ENCODE results near the gene DMWD. TPM values are rescaled to one million over a fixed set of nuclear protein-coding genes. Genes with fewer than 3 reads are reported as not detected.

DMWD gene
- total and polyA plus RNA-seq, 2 of the 13 experiments (the other 11 are each of a cell fraction or from before 2014, with no cell fraction given): 10.3 to 14.9 TPM

DNA sequence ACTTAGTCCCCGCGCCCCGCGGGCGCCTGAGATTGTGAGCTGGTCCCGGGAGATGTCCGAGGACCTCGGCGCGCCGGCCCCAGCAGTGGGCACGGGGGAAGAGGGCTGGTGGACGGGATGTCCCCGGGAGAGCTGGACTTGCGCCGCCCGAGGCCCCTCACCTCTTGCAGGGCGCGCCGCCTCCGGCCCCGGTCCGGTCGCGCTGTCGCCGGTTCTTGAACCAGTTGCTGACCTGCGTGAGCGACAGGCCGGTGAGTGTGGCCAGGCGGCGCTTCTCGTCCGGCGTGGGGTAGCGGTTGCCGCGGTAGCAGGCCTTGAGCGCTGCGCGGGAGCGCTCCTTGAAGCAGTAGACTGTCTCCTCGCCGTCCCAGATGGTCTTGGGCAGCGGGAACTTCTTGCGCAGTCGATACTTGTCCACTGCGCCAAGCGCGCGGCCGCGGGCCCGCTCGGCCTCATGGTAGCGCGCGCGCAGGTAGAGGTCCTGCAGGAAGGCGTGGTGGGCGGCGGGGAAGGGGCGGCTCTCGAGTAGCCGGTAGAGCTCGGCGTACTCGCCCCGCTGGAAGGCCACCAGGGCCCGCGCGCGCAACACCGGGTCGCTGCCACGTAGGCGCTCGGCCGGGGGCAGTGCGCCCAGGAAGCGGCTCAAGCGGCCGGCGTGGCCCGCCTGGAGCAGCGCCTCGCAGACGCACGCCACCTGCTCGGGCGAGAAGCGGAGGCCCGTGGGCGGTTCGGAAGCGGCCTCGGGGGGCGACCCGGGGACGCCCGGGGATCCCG lies 24.6 kb downstream of the DMWD start (continued):
- TF ChIP-seq ZNF382 (CRISPR knock-in tag; IDR thresholded peaks at IDR 0.05; ENCODE audit: borderline replicate concordance) (no peak), U2AF2 (IDR thresholded peaks at IDR 0.05; ENCODE audit: low read depth, low read length) (no peak), ZNF264 (CRISPR knock-in tag; IDR thresholded peaks at IDR 0.05) (0 out of 2 replicates have a peak, but pooled peaks have one; percentile 20), MTA1 (CRISPR knock-in tag; IDR thresholded peaks at IDR 0.05; ENCODE audit: borderline replicate concordance) (peak; percentile 34; the same call in 1 of the 2 replicates), ZC3H13 (CRISPR knock-in tag; IDR thresholded peaks at IDR 0.05) (peak; percentile 57; the same call in 1 of the 2 replicates), ZNF333 (CRISPR knock-in tag; IDR thresholded peaks at IDR 0.05; ENCODE audit: borderline replicate concordance) (no peak), ZNF329 (CRISPR knock-in tag; IDR thresholded peaks at IDR 0.05; ENCODE audit: low read depth) (no peak), TMF1 (CRISPR knock-in tag; IDR thresholded peaks at IDR 0.05; ENCODE audit: low read depth) (no peak), SRF (IDR thresholded peaks at IDR 0.05; ENCODE audit: low read depth, low read length) (no peak), PHF5A (CRISPR knock-in tag; IDR thresholded peaks at IDR 0.05; ENCODE audit: low read depth, unreplicated experiment) (no peak), ZNF747 (CRISPR knock-in tag; IDR thresholded peaks at IDR 0.05; ENCODE audit: borderline replicate concordance) (peak; percentile 6), ZFP90 (CRISPR knock-in tag; IDR thresholded peaks at IDR 0.05; ENCODE audit: borderline replicate concordance) (no peak; the same call in 1 of the 2 replicates), PHF8 (CRISPR knock-in tag; IDR thresholded peaks at IDR 0.05) (peak; percentile 62), ZNF546 (CRISPR knock-in tag; conservative IDR thresholded peaks at IDR 0.05) (no peak), GATAD2A (CRISPR knock-in tag; IDR thresholded peaks at IDR 0.05) (no peak), SNAPC2 (CRISPR knock-in tag; IDR thresholded peaks at IDR 0.05) (0 out of 2 replicates have a peak, but pooled peaks have one; percentile 57)
- TF ChIP-seq, protein P1, sequence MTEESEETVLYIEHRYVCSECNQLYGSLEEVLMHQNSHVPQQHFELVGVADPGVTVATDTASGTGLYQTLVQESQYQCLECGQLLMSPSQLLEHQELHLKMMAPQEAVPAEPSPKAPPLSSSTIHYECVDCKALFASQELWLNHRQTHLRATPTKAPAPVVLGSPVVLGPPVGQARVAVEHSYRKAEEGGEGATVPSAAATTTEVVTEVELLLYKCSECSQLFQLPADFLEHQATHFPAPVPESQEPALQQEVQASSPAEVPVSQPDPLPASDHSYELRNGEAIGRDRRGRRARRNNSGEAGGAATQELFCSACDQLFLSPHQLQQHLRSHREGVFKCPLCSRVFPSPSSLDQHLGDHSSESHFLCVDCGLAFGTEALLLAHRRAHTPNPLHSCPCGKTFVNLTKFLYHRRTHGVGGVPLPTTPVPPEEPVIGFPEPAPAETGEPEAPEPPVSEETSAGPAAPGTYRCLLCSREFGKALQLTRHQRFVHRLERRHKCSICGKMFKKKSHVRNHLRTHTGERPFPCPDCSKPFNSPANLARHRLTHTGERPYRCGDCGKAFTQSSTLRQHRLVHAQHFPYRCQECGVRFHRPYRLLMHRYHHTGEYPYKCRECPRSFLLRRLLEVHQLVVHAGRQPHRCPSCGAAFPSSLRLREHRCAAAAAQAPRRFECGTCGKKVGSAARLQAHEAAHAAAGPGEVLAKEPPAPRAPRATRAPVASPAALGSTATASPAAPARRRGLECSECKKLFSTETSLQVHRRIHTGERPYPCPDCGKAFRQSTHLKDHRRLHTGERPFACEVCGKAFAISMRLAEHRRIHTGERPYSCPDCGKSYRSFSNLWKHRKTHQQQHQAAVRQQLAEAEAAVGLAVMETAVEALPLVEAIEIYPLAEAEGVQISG (CRISPR knock-in tag; IDR thresholded peaks at IDR 0.05): peak; percentile 45; the same call in 1 of the 2 replicates
- TF ChIP-seq, protein P2, sequence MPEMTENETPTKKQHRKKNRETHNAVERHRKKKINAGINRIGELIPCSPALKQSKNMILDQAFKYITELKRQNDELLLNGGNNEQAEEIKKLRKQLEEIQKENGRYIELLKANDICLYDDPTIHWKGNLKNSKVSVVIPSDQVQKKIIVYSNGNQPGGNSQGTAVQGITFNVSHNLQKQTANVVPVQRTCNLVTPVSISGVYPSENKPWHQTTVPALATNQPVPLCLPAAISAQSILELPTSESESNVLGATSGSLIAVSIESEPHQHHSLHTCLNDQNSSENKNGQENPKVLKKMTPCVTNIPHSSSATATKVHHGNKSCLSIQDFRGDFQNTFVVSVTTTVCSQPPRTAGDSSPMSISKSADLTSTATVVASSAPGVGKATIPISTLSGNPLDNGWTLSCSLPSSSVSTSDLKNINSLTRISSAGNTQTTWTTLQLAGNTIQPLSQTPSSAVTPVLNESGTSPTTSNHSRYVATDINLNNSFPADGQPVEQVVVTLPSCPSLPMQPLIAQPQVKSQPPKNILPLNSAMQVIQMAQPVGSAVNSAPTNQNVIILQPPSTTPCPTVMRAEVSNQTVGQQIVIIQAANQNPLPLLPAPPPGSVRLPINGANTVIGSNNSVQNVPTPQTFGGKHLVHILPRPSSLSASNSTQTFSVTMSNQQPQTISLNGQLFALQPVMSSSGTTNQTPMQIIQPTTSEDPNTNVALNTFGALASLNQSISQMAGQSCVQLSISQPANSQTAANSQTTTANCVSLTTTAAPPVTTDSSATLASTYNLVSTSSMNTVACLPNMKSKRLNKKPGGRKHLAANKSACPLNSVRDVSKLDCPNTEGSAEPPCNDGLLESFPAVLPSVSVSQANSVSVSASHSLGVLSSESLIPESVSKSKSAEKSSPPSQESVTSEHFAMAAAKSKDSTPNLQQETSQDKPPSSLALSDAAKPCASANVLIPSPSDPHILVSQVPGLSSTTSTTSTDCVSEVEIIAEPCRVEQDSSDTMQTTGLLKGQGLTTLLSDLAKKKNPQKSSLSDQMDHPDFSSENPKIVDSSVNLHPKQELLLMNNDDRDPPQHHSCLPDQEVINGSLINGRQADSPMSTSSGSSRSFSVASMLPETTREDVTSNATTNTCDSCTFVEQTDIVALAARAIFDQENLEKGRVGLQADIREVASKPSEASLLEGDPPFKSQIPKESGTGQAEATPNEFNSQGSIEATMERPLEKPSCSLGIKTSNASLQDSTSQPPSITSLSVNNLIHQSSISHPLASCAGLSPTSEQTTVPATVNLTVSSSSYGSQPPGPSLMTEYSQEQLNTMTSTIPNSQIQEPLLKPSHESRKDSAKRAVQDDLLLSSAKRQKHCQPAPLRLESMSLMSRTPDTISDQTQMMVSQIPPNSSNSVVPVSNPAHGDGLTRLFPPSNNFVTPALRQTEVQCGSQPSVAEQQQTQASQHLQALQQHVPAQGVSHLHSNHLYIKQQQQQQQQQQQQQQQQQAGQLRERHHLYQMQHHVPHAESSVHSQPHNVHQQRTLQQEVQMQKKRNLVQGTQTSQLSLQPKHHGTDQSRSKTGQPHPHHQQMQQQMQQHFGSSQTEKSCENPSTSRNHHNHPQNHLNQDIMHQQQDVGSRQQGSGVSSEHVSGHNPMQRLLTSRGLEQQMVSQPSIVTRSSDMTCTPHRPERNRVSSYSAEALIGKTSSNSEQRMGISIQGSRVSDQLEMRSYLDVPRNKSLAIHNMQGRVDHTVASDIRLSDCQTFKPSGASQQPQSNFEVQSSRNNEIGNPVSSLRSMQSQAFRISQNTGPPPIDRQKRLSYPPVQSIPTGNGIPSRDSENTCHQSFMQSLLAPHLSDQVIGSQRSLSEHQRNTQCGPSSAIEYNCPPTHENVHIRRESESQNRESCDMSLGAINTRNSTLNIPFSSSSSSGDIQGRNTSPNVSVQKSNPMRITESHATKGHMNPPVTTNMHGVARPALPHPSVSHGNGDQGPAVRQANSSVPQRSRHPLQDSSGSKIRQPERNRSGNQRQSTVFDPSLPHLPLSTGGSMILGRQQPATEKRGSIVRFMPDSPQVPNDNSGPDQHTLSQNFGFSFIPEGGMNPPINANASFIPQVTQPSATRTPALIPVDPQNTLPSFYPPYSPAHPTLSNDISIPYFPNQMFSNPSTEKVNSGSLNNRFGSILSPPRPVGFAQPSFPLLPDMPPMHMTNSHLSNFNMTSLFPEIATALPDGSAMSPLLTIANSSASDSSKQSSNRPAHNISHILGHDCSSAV (CRISPR knock-in tag; IDR thresholded peaks at IDR 0.05; ENCODE audit: borderline replicate concordance): no peak
